GDM1 (cell line): ENCODE results near the gene CACNB2.

Source experiments
- DNase-seq: peaks from one replicate; lab custom pipeline; 2025; lab: John Stamatoyannopoulos, UW

Gene CACNB2

GRCh38 chr10:18230794-18231193, 90.6 kb downstream of the CACNB2 start:
- DNase-seq: no peak

GRCh38 chr10:18231480-18231879, 91.3 kb downstream of the CACNB2 start:
- DNase-seq: no peak

- DNase-seq: no peak
These were observed 93.6 kb downstream of the CACNB2 start for GRCh38 chr10:18233775-18234174.

- DNase-seq: no peak
These were observed 95.3 kb downstream of the CACNB2 start for GRCh38 chr10:18235477-18235876.

- DNase-seq: no peak
These were observed 96.5 kb downstream of the CACNB2 start for GRCh38 chr10:18236756-18237155.

DNA sequence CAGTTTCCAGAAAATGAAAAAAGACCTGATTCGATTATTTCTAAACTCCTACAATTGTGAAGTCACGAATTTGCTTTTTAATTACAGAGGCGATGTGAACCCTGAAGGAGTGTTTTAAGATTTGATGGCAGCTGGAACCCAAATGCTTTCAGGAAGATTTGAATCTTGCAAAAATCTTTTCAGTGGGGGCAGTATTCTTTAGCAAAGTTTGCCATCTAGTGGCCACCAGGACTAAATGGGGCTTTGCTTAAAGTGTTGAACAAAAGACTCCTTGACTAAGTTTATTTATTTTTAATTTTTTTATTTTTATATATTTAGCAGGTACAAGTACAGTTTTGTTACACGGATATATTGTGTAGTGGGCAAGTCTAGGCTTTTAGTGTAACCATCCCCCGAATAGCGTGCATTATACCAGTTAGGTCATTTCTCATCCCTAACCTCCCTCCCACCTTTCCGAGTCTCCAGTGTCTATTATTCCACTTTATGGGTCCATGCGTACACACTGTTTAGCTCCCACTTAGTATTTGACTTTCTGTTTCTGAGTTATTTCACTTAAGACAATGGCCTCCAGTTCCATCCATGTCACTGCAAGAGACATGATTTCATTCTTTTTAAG, 98.8 kb downstream of the CACNB2 start:
- no peak for DNase-seq

- DNase-seq: no peak
These were observed 100.1 kb downstream of the CACNB2 start for GRCh38 chr10:18240185-18240882.

GRCh38 chr10:18246967-18247366, 106.7 kb downstream of the CACNB2 start:
- DNase-seq: no peak

DNA sequence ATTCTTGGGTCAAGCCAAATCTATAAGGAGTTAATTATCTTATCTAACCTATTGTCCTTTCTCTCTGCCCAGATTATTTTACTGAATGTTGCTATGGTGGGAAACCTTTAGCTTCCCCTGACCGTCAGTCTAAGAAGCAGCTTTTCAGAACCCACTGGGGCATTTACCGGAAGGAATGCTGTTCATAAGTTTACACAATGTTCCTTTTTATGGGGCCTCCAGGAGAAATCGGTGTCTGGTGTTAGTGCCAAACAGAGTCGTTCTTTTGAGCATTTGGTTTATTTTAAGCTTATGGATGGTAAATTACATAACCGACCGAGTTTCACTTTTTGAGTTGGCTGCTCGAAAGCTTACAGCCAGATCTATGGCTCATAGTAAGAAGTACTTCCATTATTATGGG, 111.9 kb downstream of the CACNB2 start:
- DNase-seq: no peak

DNA sequence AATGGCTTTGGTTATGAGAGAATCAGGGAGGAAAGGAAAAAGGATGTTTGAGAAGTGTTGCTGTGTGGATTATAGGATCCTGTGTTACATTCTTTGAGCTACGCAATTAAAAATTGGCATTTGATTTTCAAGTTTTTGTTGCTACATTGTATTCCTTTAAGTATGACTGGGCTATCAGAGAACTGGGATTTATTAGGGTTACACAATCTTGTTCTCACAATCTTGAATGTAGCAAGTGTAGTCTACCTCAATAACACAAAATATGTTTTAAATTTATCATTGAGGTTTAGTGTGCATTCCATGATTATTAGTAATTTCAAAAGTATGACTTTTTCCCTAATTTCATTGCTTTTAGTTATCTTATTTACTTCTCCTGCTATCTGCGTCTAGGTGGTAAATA, 113.9 kb downstream of the CACNB2 start:
- DNase-seq: no peak

DNA sequence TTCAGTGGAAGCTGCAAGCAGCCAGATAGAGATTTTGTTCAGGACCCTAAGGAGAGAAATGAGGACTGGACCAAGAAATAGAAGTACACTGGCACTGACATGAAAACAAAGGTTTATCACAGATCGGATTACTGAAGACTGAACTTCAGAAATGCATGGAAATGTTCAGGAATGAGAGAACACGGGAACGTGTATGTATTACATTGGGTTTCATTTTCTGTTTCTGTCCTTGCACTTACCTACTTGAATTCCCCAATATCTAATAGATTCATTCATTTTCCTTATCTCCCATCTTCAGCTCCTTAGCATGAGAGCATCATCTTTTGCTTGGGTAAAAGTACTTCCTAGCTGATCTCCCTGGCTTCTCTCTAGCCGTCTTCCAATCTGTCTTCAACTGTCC, 114.5 kb downstream of the CACNB2 start:
- no peak for DNase-seq

- no peak for DNase-seq
These were observed 120.2 kb downstream of the CACNB2 start for GRCh38 chr10:18260310-18260922.

DNA sequence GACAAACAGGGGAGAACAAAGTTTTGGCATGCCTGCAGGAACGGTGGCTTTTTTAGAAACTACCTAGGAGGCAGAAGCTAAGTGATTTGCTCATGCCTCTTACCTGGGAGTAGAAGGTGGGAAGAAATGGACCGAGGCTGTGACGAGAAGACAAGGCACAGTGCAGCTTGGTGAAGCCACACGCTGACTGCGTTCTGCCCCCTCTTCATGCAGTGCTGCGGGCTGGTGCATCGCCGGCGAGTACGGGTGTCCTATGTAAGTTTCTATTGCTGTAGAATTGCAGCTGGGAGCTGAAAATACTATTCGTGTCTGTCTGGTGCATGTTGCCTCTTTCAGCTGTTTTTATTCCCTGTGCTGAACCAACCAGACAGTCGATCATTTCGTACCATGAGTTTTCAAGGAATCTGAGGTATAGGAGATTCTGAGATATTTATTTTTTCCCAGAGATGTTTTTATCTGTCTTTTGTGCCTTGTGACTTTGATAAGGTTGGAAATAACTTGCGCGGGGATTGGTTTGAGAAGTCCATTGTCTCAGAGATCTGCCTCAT, 120.9 kb downstream of the CACNB2 start:
- no peak for DNase-seq

- no peak for DNase-seq
These were observed 121.6 kb downstream of the CACNB2 start for GRCh38 chr10:18261768-18262231.

- DNase-seq: no peak
These were observed 124.3 kb downstream of the CACNB2 start for GRCh38 chr10:18264466-18265050.

DNA sequence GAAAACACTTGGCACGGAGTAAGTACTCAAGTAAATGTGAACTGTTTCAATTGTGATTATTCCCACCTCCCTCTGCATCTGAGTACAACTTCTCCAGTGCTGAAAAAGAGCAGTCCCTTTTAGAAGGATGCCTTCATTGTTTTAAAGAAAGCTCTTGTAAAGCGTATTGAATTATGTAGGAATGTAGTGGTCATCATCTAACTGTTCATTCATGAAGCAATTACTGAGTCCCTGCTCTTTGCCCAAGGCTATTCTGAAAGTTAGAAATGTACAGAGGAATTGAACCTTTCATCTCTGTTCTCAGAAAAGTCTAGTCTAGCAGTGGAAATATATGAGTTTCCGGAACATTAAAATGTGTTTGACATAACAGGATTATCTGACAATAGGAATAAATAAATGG, 127.8 kb downstream of the CACNB2 start:
- DNase-seq: no peak

DNA sequence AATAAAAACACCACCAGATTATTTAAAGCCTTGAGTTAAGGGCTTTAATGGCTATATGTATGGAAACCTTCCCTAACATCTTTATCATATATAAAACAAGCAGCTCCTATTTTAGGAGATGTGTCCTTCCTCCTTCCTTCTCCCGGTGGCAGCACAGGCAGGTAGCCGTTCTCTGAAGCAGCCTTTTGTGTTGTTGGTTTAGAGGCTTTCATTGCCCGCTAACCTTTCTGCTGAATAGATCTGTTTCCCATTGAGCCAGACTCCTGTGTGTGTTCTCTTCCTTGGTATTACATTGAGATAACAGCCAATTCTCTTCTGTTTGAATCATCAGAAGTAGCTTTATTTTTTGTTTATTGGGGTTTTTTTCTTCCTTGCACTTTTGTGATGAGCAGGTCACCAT, 131.3 kb downstream of the CACNB2 start:
- no peak for DNase-seq

DNA sequence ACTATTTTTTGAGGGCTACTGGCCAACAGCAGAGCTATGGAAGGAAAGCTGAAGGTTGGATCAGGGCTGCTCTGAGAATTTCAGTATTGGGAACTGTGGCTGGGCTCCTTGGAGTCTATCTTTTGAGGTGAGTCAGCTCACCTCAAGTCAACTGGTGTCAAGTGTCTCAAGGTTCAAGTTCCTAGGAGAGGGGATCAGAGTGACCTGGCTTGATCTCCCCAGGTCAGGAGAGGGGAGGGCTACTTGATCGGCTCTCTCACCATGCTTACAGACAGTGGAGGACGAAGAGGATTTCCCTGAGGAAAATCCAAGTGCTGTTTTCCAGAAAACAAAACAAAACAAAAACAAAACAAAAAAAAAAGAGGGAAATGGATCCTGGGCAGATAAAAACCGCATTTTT, 132.8 kb downstream of the CACNB2 start:
- DNase-seq: no peak

- no peak for DNase-seq
These were observed 138.0 kb downstream of the CACNB2 start for GRCh38 chr10:18278181-18278580.

DNA sequence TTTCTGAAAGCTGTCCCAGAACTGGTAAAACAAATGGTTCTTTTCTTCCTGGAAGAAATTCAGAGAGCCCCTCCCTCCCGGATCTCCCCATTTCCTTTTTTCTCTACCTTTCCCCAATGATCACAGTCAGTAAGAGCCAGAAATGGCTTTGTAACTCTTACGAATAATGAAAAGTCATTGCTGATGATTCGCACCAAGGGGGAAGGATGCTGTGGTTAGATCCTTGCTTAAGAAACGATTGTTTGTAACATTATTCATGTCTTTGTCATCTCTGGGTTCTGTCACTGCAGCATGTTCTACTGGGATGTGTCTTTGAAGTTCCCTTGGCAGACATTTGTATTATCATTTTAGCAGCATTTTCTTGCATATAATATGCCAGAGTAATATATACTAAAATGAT, 138.9 kb downstream of the CACNB2 start:
- no peak for DNase-seq

- no peak for DNase-seq
These were observed 141.9 kb downstream of the CACNB2 start for GRCh38 chr10:18282094-18282493.

DNA sequence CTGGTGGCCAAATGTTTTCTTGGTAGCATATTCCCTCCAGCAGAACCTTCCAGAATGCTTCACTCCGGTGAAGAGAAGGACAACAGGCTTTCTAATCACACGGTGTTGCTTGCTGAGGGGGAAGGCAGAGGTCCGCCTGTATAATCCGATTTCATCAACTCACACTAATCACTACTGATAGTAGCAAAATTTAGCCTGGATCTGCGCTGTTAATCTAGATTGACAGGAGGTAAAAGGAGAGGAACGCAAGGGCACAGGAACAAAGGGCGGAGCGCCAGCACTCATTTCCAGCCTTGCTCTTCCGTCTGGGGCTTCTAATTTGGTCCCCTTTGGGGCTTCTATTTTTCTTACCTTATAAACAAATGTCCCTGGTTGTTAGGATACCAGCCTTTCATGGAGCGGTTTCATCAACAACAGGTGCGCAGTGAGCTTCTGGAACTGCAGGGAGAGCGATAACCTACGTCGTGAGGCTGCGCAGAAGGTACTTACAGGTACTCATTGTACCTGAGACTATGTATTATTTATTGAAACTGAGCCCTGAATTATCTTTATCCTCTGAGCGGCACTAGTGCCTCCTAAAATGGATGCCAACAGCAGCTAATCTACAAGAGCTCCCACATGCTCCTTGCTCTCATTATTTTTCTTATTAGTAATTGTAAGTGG, 150.6 kb downstream of the CACNB2 start:
- DNase-seq: no peak
